HUDEP-2 (cell line): ENCODE results near the gene SLC7A10.
A peak's percentile ranks its signal among the peaks of the same experiment; 100 is the strongest.
"Not testable (repeated sequence)": the region's sequence is repeated elsewhere in the genome, so short reads cannot be mapped to it uniquely, and the experiment has no call there.

Source experiments
- DNase-seq, 76 experiments: peaks; one replicate each; lab custom pipeline; 2025; ENCODE audit not compliant: unreplicated experiment in 76 of 76; lab: John Stamatoyannopoulos, UW

The SLC7A10 gene

DNA sequence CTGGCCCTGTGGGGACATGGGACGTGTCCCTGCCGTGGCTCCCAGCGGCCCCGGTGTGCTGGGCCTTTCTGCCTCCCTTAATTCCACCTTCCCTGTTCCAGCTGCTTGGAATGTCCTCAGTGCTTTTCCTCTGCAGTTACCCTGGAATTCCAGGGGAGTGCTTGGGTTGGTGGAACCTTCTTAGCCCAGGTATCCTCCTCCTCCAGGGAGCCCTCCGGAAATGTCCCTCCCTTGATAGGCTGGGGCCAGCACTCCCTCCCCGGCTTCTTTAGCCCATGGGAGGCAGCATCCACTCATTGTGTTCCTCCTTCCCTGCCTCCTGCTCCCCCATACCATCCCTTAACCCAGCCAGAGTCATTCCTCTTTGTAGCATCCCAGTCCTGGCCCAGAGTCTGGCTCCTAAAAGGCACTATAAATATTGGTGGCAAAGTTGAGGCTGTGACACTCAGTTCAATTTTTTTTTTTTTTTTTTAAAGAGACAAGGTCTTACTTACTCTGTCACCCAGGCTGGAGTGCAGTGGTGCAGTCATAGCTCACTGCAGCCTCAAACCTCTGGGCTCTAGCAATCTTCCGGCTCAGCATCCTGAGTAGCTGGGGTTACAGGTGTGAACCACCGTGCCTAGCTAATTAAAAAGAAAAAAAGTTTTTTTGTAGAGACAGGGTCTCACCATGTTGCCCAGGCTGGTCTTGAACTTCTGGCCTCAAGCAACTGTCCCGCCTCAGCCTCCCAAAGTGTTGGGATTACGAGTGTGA is 13.7 kb upstream of the SLC7A10 start:
- no peak for DNase-seq

DNA sequence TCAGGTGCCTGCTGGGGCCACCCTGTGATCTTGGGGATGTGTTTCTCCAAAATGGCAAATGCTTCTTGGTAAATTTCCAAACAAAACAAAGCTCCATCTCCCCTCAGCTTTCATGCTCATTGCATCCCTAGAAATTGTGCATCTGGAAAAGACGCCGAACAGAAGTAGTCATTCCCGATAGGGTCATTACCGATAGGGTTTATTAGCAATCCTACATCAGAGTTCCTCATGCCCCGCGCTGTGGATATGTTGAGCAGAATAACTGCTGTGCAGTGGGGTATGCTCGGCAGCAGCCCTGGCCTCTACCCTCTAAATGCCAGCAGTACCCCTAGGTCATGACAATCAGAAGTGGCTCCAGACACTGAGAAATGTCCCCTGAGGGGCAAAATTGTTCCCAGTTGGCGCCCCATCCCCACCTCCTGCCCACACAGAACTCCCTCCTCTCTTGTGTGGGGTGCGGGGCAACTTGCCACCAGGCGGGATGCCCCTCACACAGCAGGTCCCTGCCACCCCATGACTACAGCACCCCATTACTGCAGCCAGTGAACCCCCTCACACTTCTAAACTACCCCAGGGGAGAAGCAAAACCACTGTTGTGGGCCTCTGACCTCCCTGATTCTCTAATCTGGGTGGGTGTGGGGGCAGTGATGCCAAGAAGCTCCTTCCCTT is 13.0 kb upstream of the SLC7A10 start:
- no peak for DNase-seq

DNA sequence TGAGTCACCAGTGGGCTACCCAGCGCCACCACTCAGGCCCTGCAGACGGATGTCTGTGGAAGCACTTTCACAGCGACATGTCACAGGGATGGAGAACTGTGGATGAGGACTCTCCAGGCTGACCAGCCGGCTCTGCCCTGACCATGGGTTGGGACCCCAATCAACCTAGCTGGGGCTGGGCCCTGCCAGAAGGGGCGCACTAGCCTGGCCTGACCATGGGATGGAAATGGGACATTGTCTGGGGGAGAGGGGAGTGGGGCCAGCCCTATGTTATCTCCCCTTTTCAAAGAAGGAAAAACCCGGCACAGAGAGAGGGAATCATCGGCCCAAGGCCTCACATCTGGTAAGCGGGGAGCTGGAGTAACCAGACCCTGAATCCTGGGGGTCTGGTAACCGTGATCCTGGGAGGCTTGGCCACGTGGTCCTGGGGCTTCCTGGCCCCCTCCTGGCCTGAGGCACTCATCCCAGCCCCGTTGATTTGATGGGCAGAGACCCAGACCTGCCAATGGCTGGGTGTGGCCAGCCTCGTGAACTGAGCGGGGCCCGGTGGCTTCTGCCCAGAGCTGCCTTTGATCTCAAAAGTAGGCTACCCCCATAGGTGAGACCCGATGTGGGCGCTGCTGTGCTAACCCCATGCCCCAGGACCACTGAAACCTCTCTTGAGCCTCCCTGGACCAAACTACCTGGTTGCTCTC is 11.2 kb upstream of the SLC7A10 start:
- no peak for DNase-seq

DNA sequence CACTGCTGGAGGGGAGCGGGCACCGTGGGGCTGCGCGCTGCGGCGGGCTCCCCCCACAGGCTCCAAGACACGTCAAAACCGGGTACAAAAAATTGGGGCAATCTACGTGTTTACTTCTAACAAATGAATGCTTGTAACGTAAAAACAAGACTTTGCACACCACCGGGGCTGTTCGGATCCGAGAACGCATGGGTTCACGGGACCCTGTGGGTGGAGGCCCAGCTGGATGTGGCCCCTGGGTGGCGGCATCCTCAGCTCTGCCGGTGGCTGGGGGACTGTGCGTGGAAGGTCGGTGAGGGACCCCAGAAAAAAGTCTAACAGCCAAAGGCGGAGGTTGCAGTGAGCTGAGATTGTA is 10.3 kb upstream of the SLC7A10 start:
- no peak for DNase-seq

DNA sequence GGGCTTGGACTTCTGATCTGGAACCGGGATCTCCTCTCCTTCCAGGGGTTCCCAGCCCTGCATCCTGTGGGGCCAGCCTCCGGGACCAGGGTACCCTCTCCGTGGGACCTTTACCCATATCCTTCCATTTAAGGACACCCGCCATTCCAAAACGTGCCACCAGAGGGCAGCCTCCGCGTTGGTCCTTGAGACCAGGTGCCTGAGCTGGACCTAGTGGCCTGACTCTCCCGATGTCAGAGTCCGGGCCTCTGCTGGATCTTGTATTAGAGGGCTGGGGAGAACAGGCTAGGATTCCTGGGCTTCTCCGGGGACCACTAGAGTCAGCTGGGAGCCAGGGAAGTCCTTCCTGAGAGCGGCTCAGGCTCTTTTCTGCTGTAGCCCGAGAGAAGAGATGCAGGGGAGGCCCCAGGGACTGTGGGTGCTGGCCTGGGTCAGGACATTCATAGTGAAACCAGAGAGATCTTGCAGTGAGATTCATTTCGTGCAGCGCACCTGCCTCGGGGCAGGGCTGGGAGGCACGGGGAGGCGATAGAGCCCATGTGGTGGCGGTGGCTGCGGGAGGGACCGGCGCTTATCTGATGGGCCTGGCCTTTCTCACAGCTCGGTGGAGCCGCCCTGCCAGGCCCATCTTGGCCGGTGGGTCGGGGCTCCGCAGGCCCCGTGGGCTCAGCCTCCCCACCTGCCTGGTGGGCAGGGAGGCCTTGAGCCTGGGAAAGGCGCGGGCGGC is 9.8 kb upstream of the SLC7A10 start:
- peak in 60 of 76 experiments; percentile 11 to 80 (median 55) for DNase-seq

DNA sequence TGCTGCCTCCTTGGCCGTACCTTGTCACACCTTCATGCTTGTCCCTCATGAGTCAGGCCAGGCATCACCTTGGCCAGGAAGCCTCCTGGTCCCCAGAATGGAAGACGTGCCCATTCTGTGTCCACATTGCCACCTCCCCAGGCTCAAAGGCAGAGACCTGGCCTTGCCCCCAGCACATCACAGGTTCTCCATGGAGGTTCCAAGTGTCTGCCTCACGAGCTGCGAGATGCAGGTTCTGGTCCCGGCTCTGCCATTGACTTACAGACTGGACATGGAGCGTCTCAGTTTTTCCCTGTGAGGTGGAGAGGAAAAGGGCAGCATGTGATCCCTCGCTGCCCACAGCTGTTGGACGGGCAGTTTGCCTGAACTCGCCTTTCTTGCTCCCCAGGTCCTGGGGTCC is 9.1 kb upstream of the SLC7A10 start:
- no peak for DNase-seq

DNA sequence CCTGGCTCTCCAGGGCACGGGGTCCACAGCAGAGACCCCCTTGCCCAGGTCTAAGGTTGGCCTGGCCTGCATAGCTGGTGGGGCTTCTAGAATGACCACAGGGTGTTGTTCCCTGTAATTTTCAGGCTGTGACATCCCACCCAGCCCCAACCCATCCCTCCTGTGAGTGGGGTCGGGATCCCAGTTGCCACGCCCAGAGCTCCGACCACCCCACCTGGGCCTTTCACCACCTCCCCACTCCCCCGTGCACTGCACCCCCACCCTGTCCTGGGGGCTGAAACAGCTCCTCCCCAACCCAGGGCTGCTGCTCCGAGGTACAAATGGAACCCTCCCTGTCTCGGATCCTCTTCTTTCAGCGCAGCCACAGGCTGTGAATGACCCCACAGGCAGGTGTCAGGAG is 8.4 kb upstream of the SLC7A10 start:
- no peak for DNase-seq

DNA sequence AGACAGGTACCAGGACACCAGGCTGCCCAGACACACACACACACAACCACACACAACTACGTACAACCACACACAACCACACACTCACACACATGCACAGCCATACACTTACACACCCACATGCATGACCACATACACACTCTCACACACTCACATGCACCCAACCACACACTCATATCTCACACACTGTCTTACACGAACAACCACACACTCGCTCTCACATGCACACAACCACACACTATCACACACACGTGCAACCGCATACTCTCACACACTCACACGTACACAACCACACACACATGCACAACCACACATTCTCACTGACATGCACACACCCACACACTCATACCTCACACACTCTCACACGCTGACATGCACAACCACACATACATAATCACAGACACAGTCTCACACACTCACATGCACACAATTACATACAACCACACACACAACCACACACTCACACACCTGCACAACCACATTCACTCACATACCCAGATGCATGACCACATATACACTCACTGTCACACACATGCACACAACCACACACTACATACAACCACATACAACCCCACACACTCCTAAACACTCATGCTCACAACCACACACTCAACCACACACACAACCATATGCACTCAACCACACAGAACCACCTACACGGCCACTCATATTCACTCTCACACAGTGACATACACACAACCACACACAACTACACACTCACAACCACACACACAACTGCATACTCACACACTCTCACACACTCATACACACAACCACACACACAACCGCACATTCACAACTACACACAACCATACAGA is 7.6 kb upstream of the SLC7A10 start:
- no peak for DNase-seq

DNA sequence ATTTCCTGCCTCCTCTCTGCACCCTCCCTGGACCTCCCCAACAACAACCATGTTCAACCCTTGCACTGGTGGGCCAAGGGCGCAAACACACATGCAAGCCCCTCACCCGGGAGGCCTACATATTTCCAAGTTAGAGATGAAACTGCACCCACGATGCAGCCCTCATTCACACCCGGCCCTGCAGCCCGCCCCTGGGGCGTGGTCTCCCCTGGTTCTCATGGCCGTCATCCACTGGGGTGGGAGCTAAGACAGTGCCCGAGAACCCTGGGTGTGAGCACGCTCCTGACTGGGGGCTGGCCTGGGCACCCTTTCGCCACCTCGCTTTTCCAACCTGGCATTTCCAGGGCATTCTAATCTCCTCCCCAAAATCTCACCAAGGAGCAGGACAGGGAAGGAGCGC is 7.0 kb upstream of the SLC7A10 start:
- DNase-seq, result no peak

DNA sequence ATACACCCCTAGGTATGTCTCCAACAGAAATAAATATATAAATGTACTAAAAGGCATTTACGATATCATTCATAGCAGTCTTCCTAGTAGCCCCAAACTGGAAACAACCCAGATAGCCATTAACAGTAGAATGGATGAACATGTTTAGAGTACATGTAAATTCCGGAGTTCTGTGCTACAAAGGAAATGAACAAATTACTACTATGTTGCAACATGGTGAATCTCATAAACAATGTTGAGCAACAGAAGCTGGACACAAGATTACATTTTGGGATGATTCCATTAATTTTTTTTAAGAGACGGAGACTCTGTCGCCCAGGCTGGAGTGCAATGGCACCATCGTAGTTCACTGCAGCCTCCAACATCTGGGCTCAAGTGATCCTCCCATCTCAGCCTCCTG is 5.9 kb upstream of the SLC7A10 start:
- DNase-seq, result no peak

DNA sequence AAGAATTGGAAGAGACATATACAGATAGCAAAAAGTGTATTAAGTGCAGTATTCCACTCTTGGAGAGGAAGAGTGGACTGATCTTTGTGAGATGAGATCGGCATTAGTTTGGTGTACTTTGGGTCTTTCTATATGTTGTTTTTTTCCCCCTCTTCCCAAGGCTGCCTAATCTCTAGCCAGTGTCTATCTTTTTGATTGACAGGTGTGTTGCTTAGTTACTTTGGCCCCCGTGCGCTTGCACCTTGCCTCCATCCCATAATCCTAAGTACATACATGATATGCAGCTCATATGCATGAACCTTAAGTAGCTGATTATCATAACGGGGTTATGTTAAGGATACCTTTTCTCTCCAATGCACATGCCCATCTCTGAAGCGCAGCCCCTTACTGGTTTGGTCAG is 4.3 kb upstream of the SLC7A10 start:
- DNase-seq, result no peak

DNA sequence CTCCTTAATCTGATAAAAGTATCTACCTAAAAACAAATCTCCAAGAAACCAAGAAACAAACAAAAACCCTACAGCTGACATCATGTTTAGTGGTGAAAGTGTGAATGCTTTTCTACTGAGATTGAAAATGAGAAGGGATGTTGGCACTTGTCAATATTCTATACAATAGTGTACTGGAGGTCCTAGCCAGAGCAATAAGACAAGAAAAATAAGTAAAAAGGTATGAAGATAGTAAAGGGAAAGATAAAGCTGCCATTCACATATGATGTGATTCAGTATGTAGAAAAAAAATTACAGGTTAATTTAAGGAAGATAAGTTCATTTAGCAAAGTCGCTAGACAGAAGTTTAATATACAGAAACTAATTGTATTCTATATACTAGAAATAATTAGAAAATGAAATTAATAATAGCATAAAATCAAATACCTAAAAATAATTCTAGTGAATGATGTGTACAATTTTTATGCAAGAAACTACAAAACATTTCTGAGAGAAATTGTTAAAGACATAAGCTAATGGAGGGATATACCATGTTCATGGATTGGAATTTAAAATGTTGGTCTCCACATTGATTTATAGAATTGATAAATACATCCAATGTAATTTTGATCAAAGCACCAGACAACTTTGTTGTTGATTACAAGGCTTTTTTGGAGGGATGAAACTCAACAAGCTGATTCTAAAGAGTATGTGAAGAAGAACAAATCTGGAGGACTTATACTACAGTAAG is 2.4 kb upstream of the SLC7A10 start:
- DNase-seq, result no peak

DNA sequence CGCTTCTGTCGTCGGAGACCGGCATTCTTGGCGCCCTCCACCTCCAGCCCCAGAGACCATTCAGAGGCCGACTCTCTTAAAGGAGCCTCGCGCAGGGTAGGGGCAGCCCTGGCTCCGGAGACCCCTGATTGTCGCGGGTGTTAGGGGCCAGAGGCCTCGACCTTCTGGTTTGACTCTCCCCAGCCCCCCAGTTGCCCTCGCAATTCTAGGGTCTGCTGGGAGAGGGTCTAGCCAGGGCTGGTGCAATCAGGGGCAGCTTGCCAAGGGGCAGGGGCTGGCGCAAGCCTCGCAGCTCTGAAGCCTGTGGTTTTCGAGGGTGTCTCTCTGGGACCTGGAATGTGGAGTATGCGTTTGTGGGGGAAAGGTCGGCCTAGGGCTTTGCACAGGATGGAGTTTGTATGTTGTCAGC is 1.6 kb upstream of the SLC7A10 start:
- no peak for DNase-seq

DNA sequence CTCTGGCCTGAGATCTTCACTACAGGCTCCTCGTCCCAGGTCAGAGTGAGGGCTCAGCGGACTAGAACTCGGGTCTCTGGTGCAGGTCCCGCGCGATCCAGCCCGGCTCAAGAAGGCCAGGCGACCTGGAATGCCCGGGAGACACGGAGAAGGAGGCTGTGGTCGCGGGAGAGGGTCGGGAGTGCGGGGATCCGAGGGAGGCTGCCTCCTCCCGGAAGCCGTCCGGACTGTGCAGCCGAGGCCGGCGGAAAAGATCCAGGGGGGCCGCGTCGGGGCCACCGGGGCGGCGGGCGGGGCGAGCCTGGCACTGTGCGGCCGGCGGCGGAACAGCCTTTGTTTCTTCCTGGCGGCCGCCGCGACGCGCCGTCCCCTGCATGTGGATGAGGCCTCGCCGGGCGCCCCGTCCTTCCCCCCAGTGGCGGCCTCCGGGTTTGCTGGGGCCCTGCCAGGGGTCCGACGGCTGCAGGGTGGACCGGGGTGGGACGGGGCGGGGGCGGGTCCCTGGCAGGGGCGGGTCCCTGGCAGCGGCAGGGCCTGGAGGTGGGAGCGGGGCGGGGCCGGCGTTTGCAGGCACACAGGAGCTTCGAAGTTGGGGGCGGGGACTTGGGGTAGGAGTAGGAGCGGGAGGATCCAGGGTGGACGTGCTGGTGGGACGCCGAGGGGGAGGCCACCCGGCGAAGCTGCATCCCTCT is 1.0 kb upstream of the SLC7A10 start:
- DNase-seq, result peak in 4 of 76 experiments; percentile 5 to 31 (median 22)

DNA sequence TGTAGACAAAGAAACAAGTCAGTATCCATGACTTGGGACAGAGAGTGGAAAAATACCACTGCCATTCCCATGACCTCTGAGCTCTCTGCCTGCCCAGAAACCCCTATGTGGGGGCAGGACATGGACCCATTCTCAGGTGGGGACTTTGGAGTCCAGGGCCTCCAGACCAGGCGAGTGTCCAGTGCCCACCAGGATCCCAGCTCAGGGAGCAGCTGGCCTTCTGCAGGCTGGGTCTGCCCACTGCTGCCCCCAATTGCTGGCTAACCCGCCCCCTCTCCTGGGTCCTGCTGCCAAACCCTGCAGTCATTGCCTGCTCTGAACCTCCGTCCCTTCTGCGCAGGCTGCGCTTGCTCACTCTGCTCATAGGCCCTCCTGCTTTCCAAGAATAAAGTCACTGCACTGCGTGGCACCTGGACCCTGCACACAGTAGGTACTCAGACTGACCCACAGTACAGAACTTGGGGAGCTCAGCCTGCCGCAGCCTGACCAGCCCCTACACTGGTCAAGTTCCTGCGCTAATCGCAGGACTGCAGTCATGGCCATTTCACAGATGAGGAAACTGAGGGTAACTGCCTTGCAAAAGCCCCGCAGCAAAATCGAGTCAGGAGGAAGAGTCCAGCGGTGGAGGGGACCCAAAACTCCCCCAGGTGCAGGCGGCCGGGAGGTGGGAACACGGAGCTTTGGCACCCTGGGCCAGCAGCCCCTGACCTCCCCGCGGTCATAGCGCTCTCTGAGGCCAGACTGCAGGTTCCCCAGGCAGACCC is 774 bp downstream of the SLC7A10 start:
- no peak for DNase-seq

DNA sequence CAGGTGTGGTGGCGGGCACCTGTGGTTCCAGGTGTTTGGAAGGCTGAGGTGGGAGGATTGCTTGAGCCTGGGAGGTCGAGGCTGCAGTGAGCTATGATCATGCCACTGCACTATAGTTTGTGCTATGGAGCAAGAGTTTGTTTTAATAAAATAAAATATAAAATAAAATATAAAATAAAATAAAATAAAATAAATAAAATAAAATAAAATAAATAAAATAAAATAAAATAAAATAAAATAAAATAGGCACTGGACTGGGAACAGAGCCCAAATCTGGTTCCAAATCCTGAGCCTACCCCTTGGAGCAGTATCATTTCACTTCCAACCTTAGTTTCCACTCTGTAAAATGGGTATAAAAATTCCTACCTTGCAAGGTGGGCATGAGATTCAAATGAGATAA is 3.4 kb downstream of the SLC7A10 start:
- DNase-seq, result not testable (repeated sequence)

DNA sequence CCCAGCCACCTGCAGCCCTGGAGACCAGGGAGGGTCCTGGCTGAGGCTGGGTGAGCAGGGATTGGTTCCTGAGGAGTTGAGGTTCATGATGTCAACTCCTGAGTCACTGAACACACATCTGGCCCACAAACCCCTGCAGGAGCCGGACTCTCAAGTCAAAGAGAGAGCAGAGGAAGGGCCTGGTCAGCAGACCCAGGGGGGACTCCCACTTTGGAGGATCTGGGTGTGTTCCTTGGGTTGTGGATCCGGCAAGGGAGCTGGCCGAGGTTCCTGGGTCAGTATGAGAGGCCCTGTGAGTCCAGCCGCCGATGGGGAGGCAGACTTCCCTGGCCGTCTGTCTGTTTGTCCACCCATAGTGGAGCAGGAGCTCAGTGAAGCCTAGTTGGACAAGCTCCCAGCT is 4.0 kb downstream of the SLC7A10 start:
- no peak for DNase-seq

DNA sequence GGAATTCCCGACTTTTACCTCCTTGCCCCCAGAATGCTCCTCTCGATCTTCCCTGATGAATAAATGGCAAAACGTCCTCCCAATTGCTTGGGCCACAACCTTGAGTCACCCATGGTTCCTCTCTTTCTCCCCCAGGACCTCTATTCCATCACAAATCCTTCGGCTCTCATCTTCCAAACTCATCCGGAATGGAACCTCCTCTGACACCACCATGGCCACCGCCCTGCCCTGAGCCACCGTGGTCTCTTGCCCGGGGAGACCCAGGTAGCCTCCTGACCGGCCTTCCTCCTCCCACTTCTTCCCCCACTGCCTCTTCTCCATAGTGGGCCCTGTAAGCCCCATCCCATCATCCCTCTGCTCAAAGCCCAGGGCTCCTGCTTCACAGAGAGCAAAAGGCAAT is 4.9 kb downstream of the SLC7A10 start:
- no peak for DNase-seq

DNA sequence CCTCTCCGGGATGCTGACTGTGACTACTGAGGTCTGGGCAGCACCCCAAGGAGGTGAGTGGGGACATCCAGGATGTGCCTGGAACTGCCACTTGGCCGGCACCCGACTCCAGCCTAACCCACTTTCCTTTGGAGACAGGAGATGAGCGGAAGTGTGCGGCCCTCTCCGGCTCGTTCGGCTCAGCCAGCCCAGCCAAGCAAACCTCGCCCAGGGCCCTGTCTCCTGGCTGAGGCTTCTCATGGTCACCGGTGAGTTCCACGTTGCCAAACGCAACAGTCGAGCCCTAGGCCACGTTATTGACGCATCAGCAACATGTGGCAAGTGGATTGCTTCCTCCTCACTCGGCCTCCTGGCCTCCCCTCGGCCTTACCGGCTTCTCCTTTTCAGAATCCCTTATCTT is 5.5 kb downstream of the SLC7A10 start:
- DNase-seq, result no peak
